HG03442 (cell line): ENCODE data around the gene DCLRE1C.
"Not testable (repeated sequence)": the region's sequence is repeated elsewhere in the genome, so short reads cannot be mapped to it uniquely, and the experiment has no call there.

Source experiments
- ATAC-seq: cut with Tn5 transposase; IDR thresholded peaks from one replicate; pipeline ENCODE4 v1.9.1; 2021; ENCODE audit warnings: mild to moderate bottlenecking, moderate library complexity; ENCODE audit not compliant: unreplicated experiment

Gene DCLRE1C

GRCh38 chr10:14891151-14891550 is 62.7 kb downstream of the DCLRE1C start:
- no peak for ATAC-seq

GRCh38 chr10:14889318-14889717 is 64.6 kb downstream of the DCLRE1C start:
- ATAC-seq: no peak

- ATAC-seq: no peak
Measured at GRCh38 chr10:14884082-14884481, 69.8 kb downstream of the DCLRE1C start.

GRCh38 chr10:14880229-14880628 is 73.7 kb downstream of the DCLRE1C start:
- ATAC-seq: no peak

DNA sequence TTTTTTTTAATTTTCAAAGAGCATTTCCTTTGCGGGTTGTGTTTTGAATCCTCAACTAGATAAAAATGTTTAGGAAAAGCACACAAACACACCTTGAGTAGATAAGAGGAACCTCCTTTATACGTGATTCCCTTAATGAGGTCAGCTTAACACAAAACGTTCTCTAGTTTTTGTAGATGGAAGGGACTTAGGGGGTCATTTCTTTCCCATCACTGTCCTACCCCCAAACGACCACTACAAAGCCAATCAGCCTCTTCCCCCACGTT is 74.0 kb downstream of the DCLRE1C start:
- ATAC-seq: no peak

- ATAC-seq: peak; percentile 21
Measured at GRCh38 chr10:14879124-14879927, 74.6 kb downstream of the DCLRE1C start.

GRCh38 chr10:14878266-14879123 is 75.4 kb downstream of the DCLRE1C start, which contains the start of gene SUV39H2:
Gene SUV39H2 (plus strand): TSS chr10:14878866. CDS start chr10:14878889, 23 bp downstream.
- ATAC-seq: peak; percentile 87

- no peak for ATAC-seq
Measured at GRCh38 chr10:14876764-14877163, 77.1 kb downstream of the DCLRE1C start.

- no peak for ATAC-seq
Measured at GRCh38 chr10:14875941-14876340, 78.0 kb downstream of the DCLRE1C start.

DNA sequence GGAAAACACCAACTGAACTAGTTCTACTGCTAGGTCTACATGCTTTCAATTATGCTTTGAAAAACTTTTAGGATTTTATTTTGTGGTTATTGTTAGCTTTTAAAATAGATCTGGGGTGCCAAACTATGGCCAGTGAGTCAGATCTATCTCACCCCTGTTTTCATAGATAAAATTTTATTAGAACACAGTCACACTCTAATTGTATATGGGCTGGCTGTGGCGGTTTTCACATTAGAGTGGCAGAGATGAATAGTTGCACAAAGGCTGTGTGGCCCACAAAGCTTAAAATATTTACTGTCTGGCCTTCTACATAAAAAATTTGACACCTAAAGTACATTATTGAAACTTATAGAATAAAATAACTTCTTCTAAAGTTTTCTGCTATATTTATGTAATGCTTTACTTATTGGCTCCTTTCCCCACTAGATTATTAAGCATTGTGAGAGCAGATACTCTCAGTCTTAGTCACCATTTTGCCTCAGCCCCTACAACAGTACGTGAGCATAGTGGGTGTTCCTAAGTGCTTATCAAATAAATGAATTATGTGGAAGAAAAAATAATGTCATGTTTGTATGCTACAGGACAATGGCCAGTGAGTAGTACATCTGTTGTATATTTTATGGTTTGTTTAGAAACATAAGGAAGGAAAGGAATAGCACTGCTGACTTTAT is 80.7 kb downstream of the DCLRE1C start:
- peak; percentile 58 for ATAC-seq

DNA sequence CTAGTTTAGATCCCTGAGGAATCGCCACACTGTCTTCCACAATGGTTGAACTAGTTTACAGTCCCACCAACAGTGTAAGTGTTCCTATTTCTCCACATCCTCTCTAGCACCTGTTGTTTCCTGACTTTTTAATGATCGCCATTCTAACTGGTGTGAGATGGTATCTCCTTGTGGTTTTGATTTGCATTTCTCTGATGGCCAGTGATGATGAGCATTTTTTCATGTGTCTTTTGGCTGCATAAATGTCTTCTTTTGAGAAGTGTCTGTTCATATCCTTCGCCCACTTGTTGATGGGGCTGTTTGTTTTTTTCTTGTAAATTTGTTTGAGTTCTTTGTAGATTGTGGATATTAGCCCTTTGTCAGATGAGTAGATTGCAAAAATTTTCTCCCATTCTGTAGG is 89.0 kb downstream of the DCLRE1C start:
- ATAC-seq: not testable (repeated sequence)

DNA sequence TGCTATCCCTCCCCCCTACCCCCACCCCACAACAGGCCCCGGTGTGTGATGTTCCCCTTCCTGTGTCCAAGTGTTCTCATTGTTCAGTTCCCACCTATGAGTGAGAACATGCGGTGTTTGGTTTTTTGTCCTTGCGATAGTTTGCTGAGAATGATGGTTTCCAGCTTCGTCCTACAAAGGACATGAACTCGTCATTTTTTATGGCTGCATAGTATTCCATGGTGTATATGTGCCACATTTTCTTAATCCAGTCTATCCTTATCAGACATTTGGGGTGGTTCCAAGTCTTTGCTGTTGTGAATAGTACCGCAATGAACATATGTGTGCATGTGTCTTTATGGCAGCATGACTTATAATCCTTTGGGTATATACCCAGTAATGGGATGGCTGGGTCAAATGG is 89.4 kb downstream of the DCLRE1C start:
- not testable (repeated sequence) for ATAC-seq

DNA sequence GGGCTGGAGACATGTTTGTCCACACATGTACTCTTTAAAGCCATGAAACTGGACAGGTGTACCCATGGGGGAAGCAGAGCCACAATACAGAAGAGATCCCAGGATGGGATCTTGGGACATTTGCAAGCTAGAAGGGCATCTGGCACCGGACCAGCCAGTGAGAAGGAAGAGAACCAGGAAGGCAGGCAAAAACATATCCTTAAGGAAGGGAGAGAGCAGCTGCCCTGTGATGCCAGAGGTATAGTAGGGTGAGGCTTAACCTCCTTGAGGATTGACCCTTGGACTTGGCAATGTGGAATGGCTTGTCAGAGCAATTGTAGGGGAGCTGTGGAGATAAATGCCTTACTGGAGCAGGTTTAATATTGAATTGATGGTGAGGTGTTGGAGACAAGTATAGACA is 93.1 kb downstream of the DCLRE1C start:
- ATAC-seq: no peak

DNA sequence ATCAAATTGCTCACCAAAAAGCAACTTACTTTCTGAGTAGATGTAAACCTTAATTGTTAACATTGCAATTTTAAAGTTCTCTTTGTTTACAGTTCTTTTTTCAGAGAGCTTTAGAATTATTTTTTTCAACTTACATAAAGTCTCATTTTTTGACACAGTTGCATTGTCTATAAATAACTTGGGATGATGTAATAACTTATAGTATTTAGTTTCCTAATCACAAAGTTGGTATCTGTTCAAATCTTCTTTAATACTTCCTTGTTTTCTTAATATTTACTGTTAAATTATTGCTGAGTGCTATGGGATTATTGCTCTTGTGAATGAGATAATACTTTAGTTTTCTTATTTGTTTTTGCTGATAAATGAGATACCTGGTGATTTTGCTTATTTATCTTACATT is 94.1 kb downstream of the DCLRE1C start:
- ATAC-seq: no peak

DNA sequence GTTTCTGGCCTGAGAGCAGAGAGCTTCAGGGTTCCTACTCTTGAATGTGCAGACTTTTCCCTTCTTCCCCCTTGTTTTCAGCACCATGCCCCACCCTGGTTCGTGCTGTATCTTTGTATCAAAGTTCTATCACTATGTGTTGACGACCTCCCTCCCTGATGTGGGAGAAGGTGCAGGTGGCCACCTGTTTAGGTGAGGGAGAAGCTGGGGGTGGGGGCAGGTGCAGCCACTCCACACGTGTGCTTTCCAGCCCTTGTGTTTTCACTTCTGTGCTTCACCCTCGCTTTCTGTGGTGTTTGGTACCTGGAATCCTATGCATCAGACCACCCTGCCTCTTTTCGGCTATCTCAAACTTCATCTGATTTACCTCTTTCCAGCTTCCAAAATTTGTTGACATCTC is 94.9 kb downstream of the DCLRE1C start:
- no peak for ATAC-seq

GRCh38 chr10:14858338-14858960 is 95.4 kb downstream of the DCLRE1C start:
- no peak for ATAC-seq

DNA sequence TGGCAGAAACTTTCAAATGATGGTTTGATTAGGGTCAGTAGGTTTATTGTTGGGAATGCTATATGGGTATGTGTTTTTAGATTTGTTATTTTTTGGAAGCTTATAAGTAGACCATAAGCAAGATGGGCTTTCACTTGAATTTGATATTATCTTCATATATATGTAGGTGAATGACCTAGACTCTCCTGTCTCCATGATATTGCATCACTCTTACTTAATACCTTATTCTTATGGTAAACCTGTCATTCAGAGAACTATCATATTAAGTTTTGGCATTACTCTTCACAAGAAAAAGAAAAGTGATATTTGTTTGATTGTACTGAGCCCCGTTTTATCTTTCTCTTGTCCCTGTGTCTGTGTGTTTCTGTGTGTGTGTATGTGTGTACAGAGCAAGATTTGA is 98.4 kb downstream of the DCLRE1C start:
- no peak for ATAC-seq

DNA sequence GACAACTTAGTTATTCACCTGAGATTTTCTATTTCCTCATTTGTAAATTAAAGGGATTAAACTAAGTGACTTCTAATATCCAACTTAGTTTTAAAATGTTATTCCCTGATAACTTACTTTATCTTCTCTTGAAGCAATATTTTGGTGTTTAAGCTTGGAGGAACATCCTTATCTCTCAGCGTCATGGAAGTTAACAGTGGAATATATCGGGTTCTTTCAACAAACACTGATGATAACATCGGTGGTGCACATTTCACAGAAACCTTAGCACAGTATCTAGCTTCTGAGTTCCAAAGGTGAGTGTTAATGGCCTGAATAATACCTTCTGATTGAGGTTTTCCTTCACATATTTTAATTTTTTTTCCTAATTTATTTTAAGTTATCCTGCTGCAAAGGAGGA is 101.7 kb downstream of the DCLRE1C start:
- ATAC-seq: no peak
